GM18867 (cell line): ENCODE results near the gene IGSF3.

Source experiments
- ATAC-seq: cut with Tn5 transposase; IDR thresholded peaks from one replicate; pipeline ENCODE4 v1.9.1; 2021; ENCODE audit warnings: mild to moderate bottlenecking, moderate library complexity; ENCODE audit not compliant: unreplicated experiment

The IGSF3 gene

GRCh38 chr1:116686723-116687352 is 19.3 kb upstream of the IGSF3 start:
- ATAC-seq = no peak

DNA sequence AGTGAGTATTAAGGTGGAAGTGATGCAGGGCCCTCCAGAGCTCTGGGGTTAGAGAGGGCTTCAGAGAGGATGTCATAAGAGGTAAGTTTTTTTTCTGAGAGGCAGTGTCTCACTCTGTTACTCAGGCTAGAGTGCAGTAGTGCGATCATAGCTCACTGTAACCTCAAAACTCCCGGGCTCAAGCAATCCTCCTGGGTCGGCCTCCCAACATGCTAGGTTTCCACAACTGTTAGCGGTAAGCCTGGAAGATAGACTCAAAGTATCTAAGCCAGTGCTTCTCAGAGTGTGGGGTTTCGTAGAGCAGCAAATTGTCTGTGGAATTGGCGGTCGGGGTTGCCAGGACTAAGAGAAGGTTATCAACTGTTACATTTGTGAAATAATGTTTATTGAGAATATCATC is 18.6 kb upstream of the IGSF3 start:
- ATAC-seq = no peak

GRCh38 chr1:116684575-116684974 is 17.0 kb upstream of the IGSF3 start:
- ATAC-seq = no peak

DNA sequence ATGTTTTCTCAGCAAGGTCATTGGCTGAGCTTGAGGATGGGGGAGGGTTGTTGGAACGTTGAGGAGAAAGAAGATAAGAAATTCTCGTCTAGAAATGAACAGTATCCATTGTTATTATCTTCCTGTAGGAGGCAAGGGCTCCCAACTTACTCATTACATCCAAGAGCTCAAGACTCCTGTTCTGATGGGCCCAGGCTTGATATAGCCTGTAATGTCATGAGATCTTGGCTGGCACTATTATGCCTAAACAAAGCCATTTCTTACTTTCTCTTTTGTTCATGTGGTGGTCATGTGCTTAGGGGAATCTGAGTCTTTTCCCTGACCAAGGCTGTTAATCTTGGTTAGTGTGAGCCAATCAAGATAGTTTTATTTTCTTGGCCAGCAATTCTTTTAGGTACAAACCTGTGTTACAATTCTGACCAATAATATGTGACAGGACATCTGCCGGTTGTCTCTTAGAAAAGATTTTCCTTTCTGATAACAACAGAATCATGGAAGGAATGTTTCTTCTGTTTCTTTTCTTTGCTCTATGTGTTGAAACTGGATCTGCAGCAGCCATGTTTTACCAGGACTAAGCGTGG is 15.2 kb upstream of the IGSF3 start:
- no peak for ATAC-seq

GRCh38 chr1:116681343-116681899 is 13.9 kb upstream of the IGSF3 start:
- ATAC-seq = no peak

GRCh38 chr1:116680752-116681151 is 13.2 kb upstream of the IGSF3 start:
- ATAC-seq = no peak

DNA sequence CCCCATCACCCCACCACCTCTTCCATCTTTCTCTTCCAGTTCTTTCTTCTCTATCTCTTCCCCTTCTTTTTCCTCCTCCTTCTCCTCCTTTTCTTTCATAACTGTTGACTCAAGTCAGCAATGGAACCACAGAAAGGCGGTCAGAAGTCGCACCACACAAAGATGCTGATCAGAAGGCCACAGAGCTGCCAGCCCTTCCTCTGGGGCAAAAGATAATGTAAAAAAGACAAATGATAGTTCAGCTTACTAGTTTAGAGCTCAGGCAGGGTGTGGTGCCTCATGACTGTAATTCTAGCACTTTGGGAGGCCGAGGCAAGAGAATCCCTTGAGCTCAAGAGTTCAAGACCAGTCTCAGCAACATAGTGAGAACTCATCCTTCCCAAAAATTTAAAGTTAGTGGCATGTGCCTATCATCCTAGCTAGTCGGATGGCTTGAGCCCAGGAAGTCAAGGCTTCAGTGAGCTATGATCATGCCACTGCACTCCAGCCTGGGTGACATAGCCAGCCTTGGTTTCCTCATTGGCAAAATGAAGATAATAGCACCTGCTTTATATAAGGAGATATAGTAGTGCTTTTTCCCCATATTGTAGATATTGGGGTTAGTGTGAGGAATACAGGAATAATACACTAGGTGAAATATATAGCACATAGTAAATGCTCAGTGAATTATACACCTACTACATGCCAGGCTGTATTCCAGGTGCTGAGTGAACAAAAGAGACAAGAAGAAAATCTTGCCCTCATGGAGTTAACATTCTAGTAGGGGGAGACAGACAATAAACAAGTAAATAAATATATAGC is 12.5 kb upstream of the IGSF3 start:
- ATAC-seq = no peak

- no peak for ATAC-seq
These were observed 11.7 kb upstream of the IGSF3 start for GRCh38 chr1:116679091-116679827.

- no peak for ATAC-seq
These were observed 11.2 kb upstream of the IGSF3 start for GRCh38 chr1:116678732-116679090.

GRCh38 chr1:116677474-116678062 is 10.0 kb upstream of the IGSF3 start:
- no peak for ATAC-seq

GRCh38 chr1:116676291-116676690 is 8.8 kb upstream of the IGSF3 start:
- ATAC-seq = no peak

- no peak for ATAC-seq
These were observed 7.2 kb upstream of the IGSF3 start for GRCh38 chr1:116674751-116675150.

DNA sequence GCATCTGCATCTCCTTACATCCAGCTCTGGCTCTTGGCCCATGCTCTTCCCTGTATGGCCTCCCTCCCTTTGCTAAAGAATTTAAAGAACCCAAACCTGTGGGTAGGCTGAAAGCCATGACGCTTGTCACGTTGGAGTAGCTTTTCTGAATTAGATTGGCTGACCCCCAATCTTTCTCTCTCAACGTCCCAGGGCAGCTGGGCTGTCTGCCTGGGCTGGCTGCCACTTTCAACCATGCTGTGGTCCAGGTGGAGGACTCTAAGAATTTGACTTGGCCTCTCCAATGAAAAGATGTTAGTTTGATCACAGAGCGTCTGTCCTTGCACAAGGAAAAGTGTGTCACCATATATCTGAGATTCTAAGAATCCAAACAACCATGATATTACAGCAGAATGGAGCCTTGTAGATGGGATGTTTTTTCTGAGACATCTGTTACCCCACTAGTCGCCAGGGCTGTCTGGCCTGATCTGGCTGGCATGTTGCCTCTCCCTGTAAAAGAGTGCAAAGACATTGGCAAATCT is 6.5 kb upstream of the IGSF3 start:
- no peak for ATAC-seq

- ATAC-seq = no peak
These were observed 4.4 kb upstream of the IGSF3 start for GRCh38 chr1:116671912-116672311.

- no peak for ATAC-seq
These were observed 3.7 kb upstream of the IGSF3 start for GRCh38 chr1:116671072-116671760.

GRCh38 chr1:116668277-116668676 is 744 bp upstream of the IGSF3 start:
- no peak for ATAC-seq

GRCh38 chr1:116667078-116667574 is 407 bp downstream of the IGSF3 start:
- ATAC-seq = peak; percentile 16

DNA sequence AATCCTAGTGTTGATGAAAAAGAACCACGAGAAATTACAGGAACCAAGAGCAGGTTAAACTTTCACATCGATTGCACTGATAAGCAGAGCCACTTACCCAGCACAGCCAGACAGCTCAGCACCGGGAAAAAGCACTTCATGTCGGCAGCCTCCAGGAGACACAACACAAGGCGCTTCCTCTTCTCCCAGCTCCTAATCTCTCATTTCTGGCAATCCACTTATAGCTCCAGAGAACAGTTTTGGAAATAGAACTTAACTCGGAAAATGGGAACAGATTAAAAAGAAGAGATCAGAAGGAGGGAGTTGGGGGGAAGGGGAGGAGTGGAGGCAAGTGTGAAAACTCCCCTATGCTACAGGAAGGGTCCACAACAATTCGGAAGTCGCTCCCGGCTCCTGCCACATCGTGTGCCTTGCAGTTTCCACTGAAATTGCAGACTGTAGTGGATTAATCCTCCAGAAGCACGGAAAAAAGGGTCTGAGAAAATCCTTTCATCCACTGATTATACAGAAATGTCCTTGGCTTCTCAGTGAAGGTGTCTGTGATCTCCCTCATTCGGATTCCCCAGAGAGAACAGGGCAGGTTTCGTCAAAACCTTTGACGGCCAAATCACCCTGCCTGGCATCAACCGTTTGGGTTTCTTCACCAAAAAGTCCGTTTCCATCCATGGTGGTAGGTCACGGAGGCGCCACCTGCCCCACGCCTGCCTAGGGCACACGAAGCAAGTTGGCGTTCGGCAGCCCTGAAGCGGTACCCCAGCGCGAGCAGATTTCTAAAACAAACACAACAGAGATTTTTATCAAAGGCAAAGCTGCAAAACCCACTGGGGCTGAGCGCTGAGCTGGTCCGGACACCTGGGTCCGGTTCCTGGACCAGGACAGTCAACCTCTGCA is 1.1 kb downstream of the IGSF3 start:
- ATAC-seq = no peak

- no peak for ATAC-seq
These were observed 2.6 kb downstream of the IGSF3 start for GRCh38 chr1:116664978-116665371.
